Measurements from ENCODE around the gene ALG1.
"Not testable (repeated sequence)": the region's sequence is repeated elsewhere in the genome, so short reads cannot be mapped to it uniquely, and the experiment has no call there.

- TF ChIP-seq FOXP1 (CRISPR knock-in tag; IDR thresholded peaks at IDR 0.05; ENCODE audit: borderline replicate concordance); ZBTB43 (CRISPR knock-in tag; IDR thresholded peaks at IDR 0.05); ZNF121 (CRISPR knock-in tag; IDR thresholded peaks at IDR 0.05); CTCF (IDR thresholded peaks at IDR 0.05); TEAD4 (CRISPR knock-in tag; IDR thresholded peaks at IDR 0.05); SMAD3 (CRISPR knock-in tag; IDR thresholded peaks at IDR 0.05; ENCODE audit: borderline replicate concordance); TP53 (CRISPR knock-in tag; IDR thresholded peaks at IDR 0.05); GRHL2 (CRISPR knock-in tag; IDR thresholded peaks at IDR 0.05; ENCODE audit: insufficient replicate concordance, severe bottlenecking); ZBTB21 (CRISPR knock-in tag; IDR thresholded peaks at IDR 0.05; ENCODE audit: borderline replicate concordance); ATF1 (CRISPR knock-in tag; IDR thresholded peaks at IDR 0.05); ELF4 (CRISPR knock-in tag; IDR thresholded peaks at IDR 0.05; ENCODE audit: low read depth): not testable (repeated sequence)
These were observed 27.5 kb downstream of the ALG1 start for GRCh38 chr16:5099174-5099573.
